HEK293 (cell line): ENCODE data around the gene SEM1.

Experiments used
- CTCF ChIA-PET: fragments of 350-600 bp; formaldehyde crosslinking; extraction: SDS; loops from one replicate; lab custom pipeline; 2021; ENCODE audit warnings: antibody characterized with exemption; lab: Yijun Ruan, JAX
- POLR2A ChIA-PET: fragments of 300-600 bp; formaldehyde crosslinking; extraction: SDS; loops from one replicate; lab custom pipeline; 2020; ENCODE audit warnings: antibody characterized with exemption, inconsistent platforms; lab: Yijun Ruan, JAX
- H3K27ac ChIP-seq: fragments of 200-500 bp; sonication (Bioruptor generic); 2 replicates; pipeline ENCODE4 v1.5.1; 2014; ENCODE audit warnings: low read depth, low read length, control low read depth, inconsistent platforms; ENCODE audit errors: extremely low read depth
- H3K36me3 ChIP-seq, 2 experiments: fragments of 200-500 bp in 1 of 2; sonication (Bioruptor generic) in 1 of 2; 1 replicate in 1 of 2; 2 replicates in 1 of 2; pipeline ENCODE4 v1.5.1; 2014 to 2017; ENCODE audit warnings: inconsistent platforms in 2 of 2, low read length in 2 of 2; ENCODE audit not compliant: control insufficient read depth in 2 of 2, insufficient read depth in 1 of 2
- H3K4me1 ChIP-seq: fragments of 200-500 bp; sonication (Bioruptor generic); 2 replicates; pipeline ENCODE4 v1.5.1; 2014; ENCODE audit warnings: mild to moderate bottlenecking, low read length, inconsistent platforms; ENCODE audit not compliant: control insufficient read depth, insufficient read depth
- H3K4me3 ChIP-seq: 2 replicates; pipeline ENCODE4 v1.5.1; 2011; ENCODE audit warnings: low read depth, mild to moderate bottlenecking, control low read depth, low read length, moderate library complexity
- H3K9me3 ChIP-seq: fragments of 200-500 bp; sonication (Bioruptor generic); 2 replicates; pipeline ENCODE4 v1.5.1; 2014; ENCODE audit warnings: low read depth, low read length, inconsistent platforms; ENCODE audit not compliant: control insufficient read depth, insufficient read depth
- HOXC10 ChIP-seq: sonication (generic); formaldehyde crosslinking; IDR thresholded peaks from 2 replicates; pipeline ENCODE4 v1.8.1; 2023; ENCODE audit warnings: mild to moderate bottlenecking, missing genetic modification reagents
- PRDM1 ChIP-seq: fragments of 450-650 bp; formaldehyde crosslinking; IDR thresholded peaks from 2 replicates; pipeline ENCODE4; 2016; ENCODE audit warnings: missing biosample characterization, missing genetic modification characterization
- SP3 ChIP-seq: fragments of 450-650 bp; formaldehyde crosslinking; IDR thresholded peaks from 2 replicates; pipeline ENCODE4 v1.5.1; 2016; ENCODE audit warnings: missing biosample characterization, missing genetic modification characterization
- ZBTB17 ChIP-seq: fragments of 450-650 bp; formaldehyde crosslinking; IDR thresholded peaks from 2 replicates; pipeline ENCODE4 v1.5.1; 2016; ENCODE audit warnings: missing biosample characterization, missing genetic modification characterization
- ZBTB21 ChIP-seq: fragments of 450-650 bp; formaldehyde crosslinking; IDR thresholded peaks from 2 replicates; pipeline ENCODE4 v1.5.1; 2017; ENCODE audit warnings: missing biosample characterization, missing genetic modification characterization
- ZBTB6 ChIP-seq: fragments of 450-650 bp; formaldehyde crosslinking; IDR thresholded peaks from 2 replicates; pipeline ENCODE4 v1.5.1; 2017; ENCODE audit warnings: missing biosample characterization, missing genetic modification characterization
- ZEB2 ChIP-seq: fragments of 450-650 bp; formaldehyde crosslinking; IDR thresholded peaks from 2 replicates; pipeline ENCODE4 v1.5.1; 2016; ENCODE audit warnings: missing biosample characterization, missing genetic modification characterization
- ZNF10 ChIP-seq: fragments of 450-650 bp; formaldehyde crosslinking; IDR thresholded peaks from 2 replicates; pipeline ENCODE4 v1.5.1; 2017; ENCODE audit warnings: missing biosample characterization, missing genetic modification characterization
- ZNF169 ChIP-seq: fragments of 450-650 bp; formaldehyde crosslinking; IDR thresholded peaks from 2 replicates; pipeline ENCODE4 v1.5.1; 2016; ENCODE audit warnings: missing biosample characterization, missing genetic modification characterization
- ZNF266 ChIP-seq: fragments of 450-650 bp; formaldehyde crosslinking; IDR thresholded peaks from 2 replicates; pipeline ENCODE4 v1.5.1; 2016; ENCODE audit warnings: missing biosample characterization, missing genetic modification characterization, low read depth
- ZNF404 ChIP-seq: fragments of 450-650 bp; formaldehyde crosslinking; IDR thresholded peaks from 2 replicates; pipeline ENCODE4 v1.5.1; 2017; ENCODE audit warnings: missing biosample characterization, missing genetic modification characterization
- ZNF426 ChIP-seq: fragments of 450-650 bp; formaldehyde crosslinking; IDR thresholded peaks from 2 replicates; pipeline ENCODE4 v1.5.1; 2017; ENCODE audit warnings: missing biosample characterization, missing genetic modification characterization, mild to moderate bottlenecking, inconsistent platforms, moderate library complexity
- ZNF518A ChIP-seq: fragments of 450-650 bp; formaldehyde crosslinking; conservative IDR thresholded peaks from 2 replicates; pipeline ENCODE4 v1.5.1; 2016; ENCODE audit warnings: low read depth, missing biosample characterization, missing genetic modification characterization
- ZNF571 ChIP-seq: fragments of 450-650 bp; formaldehyde crosslinking; IDR thresholded peaks from 2 replicates; pipeline ENCODE4 v1.5.0; 2017; ENCODE audit warnings: missing biosample characterization, missing genetic modification characterization
- ZNF585B ChIP-seq: fragments of 450-650 bp; formaldehyde crosslinking; IDR thresholded peaks from 2 replicates; pipeline ENCODE4 v1.5.1; 2016; ENCODE audit warnings: missing biosample characterization, missing genetic modification characterization
- ZNF670 ChIP-seq: fragments of 450-650 bp; formaldehyde crosslinking; IDR thresholded peaks from 2 replicates; pipeline ENCODE4 v1.5.1; 2016; ENCODE audit warnings: missing biosample characterization, missing genetic modification characterization, low read depth
- ZNF677 ChIP-seq: fragments of 450-650 bp; IDR thresholded peaks from 2 replicates; pipeline ENCODE4 v1.5.0; 2018; ENCODE audit warnings: missing biosample characterization, mild to moderate bottlenecking, missing genetic modification characterization, moderate library complexity
- ZNF707 ChIP-seq: fragments of 450-650 bp; formaldehyde crosslinking; IDR thresholded peaks from 2 replicates; pipeline ENCODE4 v1.5.1; 2016; ENCODE audit warnings: missing biosample characterization, missing genetic modification characterization
- ZNF837 ChIP-seq: fragments of 450-650 bp; formaldehyde crosslinking; IDR thresholded peaks from 2 replicates; pipeline ENCODE4 v1.5.1; 2016; ENCODE audit warnings: missing biosample characterization, missing genetic modification characterization
- TF ChIP-seq, protein P1 (sequence below): fragments of 450-650 bp; formaldehyde crosslinking; IDR thresholded peaks from 2 replicates; pipeline ENCODE4 v1.5.1; 2017; ENCODE audit warnings: missing biosample characterization, missing genetic modification characterization
- TF ChIP-seq, protein P2 (sequence below): fragments of 450-650 bp; formaldehyde crosslinking; IDR thresholded peaks from 2 replicates; pipeline ENCODE4 v1.5.1; 2016; ENCODE audit warnings: missing biosample characterization, missing genetic modification characterization
- TF ChIP-seq, protein P3 (sequence below): fragments of 450-650 bp; formaldehyde crosslinking; IDR thresholded peaks from 2 replicates; pipeline ENCODE4 v1.5.1; 2016; ENCODE audit warnings: missing biosample characterization, missing genetic modification characterization

The SEM1 gene

DNA sequence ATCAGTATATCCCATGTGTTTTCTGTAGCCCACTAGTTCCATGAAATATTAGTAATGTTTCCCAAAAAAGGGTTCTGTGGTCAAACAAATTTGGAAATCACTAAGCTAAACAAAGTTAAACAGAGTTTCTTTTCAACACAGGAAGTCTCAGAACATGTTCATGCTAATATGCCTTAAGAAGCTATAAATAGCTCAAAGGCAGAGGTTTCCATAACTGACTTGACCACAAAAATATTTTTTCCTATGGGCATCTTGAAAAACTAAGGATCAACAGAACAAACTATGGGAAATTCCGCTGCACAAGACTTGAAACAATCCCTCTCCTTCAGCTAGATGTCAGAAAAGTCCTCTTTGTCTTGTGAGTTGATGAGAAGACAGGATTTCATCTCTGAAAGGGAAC, 59.7 kb downstream of the SEM1 start:
- Histone ChIP-seq H3K4me1 (no peaks in the 10 kb centered on the region; the same call in 1 of the 2 replicates), H3K36me3 (no peaks in the 10 kb centered on the region), H3K27ac (no peak overlapping the region), H3K4me3 (no peak overlapping the region), H3K9me3 (no peaks in the 10 kb centered on the region)
- ChIA-PET POLR2A (interaction anchor here (1.7 kb wide), 1 partner anchor 16 kb away, joined by 3 read pairs; no protein-coding TSS in a partner anchor), CTCF (interaction anchor here (0.7 kb wide), 1 partner anchor 181 kb away, joined by 3 read pairs; no protein-coding TSS in a partner anchor)
- TF ChIP-seq ZNF426 (tag by site-specific recombination) (no peak), ZNF266 (tag by site-specific recombination) (no peak), ZNF169 (tag by site-specific recombination) (no peak), ZNF404 (tag by site-specific recombination) (no peak), ZNF670 (tag by site-specific recombination) (no peak), ZBTB17 (no peak), HOXC10 (CRISPR knock-in tag) (no peak), ZEB2 (tag by site-specific recombination) (no peak), ZBTB6 (tag by site-specific recombination) (no peak), PRDM1 (tag by site-specific recombination) (no peak), ZNF10 (tag by site-specific recombination) (no peak), ZNF585B (tag by site-specific recombination) (no peak)
- TF ChIP-seq, protein P1, sequence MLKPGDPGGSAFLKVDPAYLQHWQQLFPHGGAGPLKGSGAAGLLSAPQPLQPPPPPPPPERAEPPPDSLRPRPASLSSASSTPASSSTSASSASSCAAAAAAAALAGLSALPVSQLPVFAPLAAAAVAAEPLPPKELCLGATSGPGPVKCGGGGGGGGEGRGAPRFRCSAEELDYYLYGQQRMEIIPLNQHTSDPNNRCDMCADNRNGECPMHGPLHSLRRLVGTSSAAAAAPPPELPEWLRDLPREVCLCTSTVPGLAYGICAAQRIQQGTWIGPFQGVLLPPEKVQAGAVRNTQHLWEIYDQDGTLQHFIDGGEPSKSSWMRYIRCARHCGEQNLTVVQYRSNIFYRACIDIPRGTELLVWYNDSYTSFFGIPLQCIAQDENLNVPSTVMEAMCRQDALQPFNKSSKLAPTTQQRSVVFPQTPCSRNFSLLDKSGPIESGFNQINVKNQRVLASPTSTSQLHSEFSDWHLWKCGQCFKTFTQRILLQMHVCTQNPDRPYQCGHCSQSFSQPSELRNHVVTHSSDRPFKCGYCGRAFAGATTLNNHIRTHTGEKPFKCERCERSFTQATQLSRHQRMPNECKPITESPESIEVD (tag by site-specific recombination) = no peak
- TF ChIP-seq, protein P2, sequence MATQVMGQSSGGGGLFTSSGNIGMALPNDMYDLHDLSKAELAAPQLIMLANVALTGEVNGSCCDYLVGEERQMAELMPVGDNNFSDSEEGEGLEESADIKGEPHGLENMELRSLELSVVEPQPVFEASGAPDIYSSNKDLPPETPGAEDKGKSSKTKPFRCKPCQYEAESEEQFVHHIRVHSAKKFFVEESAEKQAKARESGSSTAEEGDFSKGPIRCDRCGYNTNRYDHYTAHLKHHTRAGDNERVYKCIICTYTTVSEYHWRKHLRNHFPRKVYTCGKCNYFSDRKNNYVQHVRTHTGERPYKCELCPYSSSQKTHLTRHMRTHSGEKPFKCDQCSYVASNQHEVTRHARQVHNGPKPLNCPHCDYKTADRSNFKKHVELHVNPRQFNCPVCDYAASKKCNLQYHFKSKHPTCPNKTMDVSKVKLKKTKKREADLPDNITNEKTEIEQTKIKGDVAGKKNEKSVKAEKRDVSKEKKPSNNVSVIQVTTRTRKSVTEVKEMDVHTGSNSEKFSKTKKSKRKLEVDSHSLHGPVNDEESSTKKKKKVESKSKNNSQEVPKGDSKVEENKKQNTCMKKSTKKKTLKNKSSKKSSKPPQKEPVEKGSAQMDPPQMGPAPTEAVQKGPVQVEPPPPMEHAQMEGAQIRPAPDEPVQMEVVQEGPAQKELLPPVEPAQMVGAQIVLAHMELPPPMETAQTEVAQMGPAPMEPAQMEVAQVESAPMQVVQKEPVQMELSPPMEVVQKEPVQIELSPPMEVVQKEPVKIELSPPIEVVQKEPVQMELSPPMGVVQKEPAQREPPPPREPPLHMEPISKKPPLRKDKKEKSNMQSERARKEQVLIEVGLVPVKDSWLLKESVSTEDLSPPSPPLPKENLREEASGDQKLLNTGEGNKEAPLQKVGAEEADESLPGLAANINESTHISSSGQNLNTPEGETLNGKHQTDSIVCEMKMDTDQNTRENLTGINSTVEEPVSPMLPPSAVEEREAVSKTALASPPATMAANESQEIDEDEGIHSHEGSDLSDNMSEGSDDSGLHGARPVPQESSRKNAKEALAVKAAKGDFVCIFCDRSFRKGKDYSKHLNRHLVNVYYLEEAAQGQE (tag by site-specific recombination) = no peak
- TF ChIP-seq, protein P3, sequence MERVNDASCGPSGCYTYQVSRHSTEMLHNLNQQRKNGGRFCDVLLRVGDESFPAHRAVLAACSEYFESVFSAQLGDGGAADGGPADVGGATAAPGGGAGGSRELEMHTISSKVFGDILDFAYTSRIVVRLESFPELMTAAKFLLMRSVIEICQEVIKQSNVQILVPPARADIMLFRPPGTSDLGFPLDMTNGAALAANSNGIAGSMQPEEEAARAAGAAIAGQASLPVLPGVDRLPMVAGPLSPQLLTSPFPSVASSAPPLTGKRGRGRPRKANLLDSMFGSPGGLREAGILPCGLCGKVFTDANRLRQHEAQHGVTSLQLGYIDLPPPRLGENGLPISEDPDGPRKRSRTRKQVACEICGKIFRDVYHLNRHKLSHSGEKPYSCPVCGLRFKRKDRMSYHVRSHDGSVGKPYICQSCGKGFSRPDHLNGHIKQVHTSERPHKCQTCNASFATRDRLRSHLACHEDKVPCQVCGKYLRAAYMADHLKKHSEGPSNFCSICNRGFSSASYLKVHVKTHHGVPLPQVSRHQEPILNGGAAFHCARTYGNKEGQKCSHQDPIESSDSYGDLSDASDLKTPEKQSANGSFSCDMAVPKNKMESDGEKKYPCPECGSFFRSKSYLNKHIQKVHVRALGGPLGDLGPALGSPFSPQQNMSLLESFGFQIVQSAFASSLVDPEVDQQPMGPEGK = no peak

- Histone ChIP-seq H3K9me3 (no peaks in the 10 kb centered on the region), H3K4me3 (no peak overlapping the region), H3K36me3 (no peaks in the 10 kb centered on the region), H3K4me1 (no peaks in the 10 kb centered on the region; the same call in 1 of the 2 replicates), H3K27ac (no peak overlapping the region)
- ChIA-PET POLR2A (no interaction called here), CTCF (no interaction called here)
- no peak for TF ChIP-seq ZNF837 (tag by site-specific recombination)
- no peak for TF ChIP-seq ZNF677 (tag by site-specific recombination)
- TF ChIP-seq SP3 (tag by site-specific recombination) = no peak
- no peak for TF ChIP-seq ZNF571 (tag by site-specific recombination)
- no peak for TF ChIP-seq ZBTB21
- no peak for TF ChIP-seq ZNF518A (tag by site-specific recombination)
- no peak for TF ChIP-seq ZNF707 (tag by site-specific recombination)
These were observed 60.9 kb downstream of the SEM1 start for GRCh38 chr7:96648784-96649183.
